Fibroblast of peridontal ligament (primary cell): ENCODE results near the gene TEX50.
"Not testable (repeated sequence)": the region's sequence is repeated elsewhere in the genome, so short reads cannot be mapped to it uniquely, and the experiment has no call there.

Experiments
- DNase-seq: peaks from one replicate; pipeline ENCODE4 v3.0.0-alpha.2; 2010; ENCODE audit errors: extremely low read depth

The TEX50 gene, protein sequence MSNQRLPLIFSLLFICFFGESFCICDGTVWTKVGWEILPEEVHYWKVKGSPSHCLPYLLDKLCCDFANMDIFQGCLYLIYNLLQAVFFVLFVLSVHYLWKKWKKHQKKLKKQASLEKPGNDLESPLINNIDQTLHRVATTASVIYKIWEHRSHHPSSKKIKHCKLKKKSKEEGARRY

GRCh38 chr1:173635116-173635515, at the start of gene TEX50:
TSS of gene TEX50 (plus strand) at chr1:173635338. CDS start at chr1:173635522, 184 bp downstream.
- DNase-seq, result no peak

DNA sequence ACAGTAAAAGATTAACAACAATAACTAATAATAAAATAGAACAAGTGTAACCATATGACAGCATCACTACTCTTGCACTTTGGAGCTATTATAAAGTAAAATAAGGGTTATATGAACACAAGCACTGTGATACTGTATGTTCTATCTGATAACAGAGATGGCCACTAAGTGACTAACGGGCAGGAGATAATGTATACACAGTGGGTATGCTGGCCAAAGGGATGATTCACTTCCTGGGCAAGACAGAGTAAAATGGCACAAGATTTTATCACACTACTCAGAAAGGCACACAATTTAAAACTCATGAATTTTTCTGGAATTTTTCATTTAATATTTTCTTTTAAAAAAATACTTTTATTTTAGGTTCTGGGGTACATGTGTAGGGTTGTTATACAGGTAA, 44.6 kb upstream of the TEX50 start:
- DNase-seq, result no peak

DNA sequence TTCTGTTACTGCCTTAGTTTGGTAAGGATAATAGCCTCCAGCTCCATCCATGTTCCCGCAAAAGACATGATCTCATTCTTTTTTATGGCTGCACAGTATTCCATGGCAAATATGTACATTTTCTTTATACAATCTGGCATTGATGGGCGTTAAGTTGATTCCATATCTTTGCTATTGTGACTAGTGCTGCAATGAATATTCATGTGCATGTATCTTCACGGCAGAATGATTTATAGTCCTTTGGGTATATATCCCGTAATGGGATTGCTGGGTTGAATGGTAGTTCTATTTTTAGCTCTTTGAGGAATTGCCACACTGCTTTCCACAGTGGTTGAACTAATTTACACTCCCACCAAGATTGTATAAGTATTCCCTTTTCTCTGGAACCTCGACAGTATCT, 44.0 kb upstream of the TEX50 start:
- DNase-seq, result not testable (repeated sequence)

DNA sequence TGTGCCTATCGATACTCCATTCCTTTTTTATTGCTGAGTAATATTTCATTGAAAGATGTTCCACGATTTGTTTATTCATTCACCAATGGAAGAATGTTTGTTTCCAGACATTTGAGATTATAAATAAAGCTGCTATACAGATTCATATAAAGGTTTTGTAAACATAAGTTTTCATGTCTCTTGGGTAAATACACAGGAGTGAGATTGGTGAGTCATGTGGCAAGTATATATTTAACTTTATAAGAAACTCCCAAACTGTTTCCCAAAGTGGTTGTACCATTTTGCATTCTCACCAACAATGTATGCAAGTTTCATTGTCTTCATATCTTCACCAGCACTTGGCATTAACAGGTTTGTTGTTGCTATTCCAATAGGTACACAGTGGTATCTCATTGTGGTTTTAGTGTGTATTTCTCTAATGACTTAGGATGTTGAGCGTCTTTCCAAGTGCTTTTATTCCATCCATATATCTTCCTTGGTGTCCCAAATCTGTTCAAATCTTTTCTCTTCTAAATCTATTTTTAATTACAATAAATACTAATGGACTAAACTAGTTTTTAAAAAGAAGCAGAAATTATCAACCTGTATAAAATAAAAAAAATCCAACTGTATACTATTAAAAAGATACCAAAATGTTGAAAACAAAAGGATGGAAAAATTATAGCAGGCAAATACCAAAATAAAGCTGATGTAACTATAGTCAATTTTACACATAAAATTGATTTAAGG, 38.9 kb upstream of the TEX50 start:
- DNase-seq, result no peak

GRCh38 chr1:173601588-173601987, 33.5 kb upstream of the TEX50 start:
- no peak for DNase-seq

- peak; percentile 7 for DNase-seq
Observed at GRCh38 chr1:173603056-173603591, 32.0 kb upstream of the TEX50 start, which contains the start of gene SLC9C2. TSS of gene SLC9C2 (minus strand) at chr1:173603072. CDS start at chr1:173601776, 1,296 bp downstream.

GRCh38 chr1:173608503-173609216, 26.5 kb upstream of the TEX50 start:
- DNase-seq, result no peak

DNA sequence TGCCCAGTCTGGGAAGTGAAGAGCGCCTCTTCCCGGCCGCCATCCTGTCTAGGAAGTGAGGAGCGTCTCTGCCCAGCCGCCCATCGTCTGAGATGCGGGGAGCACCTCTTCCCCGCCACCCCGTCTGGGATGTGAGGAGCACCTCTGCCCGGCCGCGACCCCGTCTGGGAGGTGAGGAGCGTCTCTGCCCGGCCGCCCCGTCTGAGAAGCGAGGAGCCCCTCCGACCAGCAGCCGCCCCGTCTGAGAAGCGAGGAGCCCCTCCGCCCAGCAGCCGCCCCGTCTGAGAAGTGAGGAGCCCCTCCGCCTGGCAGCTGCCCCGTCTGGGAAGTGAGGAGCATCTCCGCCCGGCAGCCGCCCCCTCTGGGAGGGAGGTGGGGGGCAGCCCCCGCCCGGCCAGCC, 22.1 kb upstream of the TEX50 start:
- DNase-seq, result not testable (repeated sequence)

- no peak for DNase-seq
Observed at GRCh38 chr1:173616859-173617258, 18.3 kb upstream of the TEX50 start.

DNA sequence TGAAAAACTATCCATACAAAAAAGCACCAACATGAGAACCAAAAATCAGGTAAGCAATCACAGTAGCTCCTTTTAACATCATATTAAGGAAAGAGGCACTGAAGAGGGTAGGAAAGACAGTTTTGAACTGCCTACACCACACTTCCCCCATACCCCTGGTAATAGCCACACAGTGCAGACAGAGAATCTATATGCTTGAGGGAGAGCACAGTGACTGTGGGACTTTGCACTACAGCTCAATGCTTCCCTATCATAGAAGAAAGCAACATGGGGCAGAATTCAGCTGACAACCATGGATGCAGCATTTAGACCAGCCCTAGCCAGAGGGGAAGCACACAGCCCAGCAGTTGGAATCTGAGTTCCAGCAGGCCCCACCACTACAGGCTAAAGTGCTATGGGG, 7.9 kb upstream of the TEX50 start:
- no peak for DNase-seq

DNA sequence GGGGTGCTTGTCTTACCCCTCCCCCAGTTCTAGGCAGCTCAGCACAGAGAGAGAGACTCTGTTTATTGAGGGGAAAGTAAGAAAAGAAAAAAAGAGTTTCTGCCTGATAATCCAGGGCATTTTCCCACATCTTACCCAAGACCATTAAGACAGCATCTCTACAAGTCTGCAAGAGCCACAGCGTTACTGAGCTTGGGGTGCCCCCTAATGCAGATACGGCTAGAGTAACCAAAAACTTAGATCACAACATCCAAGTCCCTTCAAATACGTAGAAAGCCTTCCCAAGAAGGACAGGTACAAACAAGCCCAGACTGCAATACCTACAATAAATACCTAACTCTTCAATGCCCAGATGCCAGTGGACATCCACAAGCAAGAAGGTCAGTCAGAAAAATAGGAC, 6.2 kb upstream of the TEX50 start:
- no peak for DNase-seq

DNA sequence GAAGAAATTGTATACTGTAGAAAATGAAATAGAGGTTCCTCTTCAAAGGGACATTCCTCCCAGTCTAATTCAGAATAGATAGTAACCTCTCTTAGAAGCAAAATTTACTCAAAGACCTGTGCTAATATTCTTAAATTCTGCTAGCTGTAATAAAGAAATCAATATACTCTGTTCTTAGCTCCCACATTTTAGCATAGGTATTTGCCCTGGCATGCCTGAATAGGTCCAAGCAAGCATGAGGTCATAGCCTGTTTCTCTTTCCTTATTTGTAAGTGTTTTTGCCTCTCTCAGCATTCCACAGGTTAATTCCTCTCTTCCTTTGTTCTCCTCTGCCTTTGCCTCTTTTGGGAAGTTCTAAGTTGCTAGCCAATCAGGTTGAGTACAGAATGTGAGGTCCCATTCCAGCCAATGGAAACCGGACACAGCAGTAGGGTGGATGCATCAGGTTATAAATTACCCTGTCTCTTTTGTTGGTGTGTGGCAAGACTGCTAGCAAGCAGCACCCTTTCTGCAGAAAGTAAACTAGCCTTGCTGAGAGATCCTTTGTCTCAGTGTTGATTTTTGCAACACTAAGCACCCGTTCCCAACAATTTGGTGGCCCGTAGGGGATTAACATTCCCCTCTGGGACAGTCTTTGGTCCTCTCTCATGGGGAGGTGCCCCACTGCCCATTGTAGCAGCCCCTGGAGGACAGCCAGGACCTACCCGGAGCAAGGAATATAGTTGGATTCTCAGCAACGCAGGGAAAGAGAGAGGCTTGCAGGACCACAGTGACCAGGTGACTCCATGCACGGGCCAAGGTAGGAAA, 2.3 kb downstream of the TEX50 start:
- not testable (repeated sequence) for DNase-seq

DNA sequence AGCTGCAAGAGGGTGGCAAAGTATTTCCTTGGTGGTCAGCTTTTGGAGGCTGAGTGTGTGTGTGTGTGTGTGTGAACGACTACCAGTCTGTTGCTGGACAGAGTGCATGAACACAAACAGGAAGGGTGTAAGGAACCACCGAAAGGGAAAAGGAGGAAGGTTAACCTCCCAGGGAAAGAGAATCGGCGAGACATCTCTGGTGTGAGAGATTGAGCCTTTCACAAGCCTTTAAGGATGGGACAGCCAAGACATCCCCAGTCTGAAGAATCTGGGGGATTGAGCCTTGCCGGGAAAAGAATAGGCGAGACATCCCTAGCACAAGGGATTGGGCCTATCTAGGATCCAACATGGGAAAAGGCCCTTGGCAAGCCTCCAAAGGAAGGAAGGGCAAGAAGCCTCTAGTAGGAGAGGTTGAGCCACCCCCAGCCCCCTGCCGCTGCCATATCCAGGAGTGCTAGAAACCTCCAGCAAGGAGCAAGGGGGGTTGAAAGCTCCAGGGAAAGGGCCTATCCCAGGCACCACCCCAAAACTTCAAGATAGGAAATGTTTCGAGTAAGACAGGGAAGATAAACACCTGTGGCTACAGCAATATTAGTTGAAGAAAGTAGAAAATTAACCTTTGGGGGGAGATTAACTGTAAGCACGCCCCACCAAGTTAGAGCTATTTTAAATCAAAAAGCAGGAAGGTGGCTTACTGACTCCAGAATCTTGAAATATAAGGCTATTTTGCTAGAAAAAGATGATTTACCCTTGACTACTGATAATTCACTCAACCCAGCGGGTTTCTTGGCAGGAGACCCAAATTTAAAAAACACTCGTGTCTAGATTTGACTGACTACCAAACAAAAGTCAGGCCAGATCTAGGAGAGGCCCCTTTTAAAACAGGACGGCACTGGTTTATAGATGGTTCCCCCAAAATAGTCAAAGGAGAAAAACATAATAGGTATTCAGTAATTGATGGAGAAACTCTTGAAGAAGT, 3.2 kb downstream of the TEX50 start:
- DNase-seq, result no peak

GRCh38 chr1:173639102-173639501, 4.0 kb downstream of the TEX50 start:
- no peak for DNase-seq

GRCh38 chr1:173642450-173643139, 7.5 kb downstream of the TEX50 start:
- peak; percentile 34 for DNase-seq

- DNase-seq, result no peak
Observed at GRCh38 chr1:173646656-173647055, 11.5 kb downstream of the TEX50 start.

GRCh38 chr1:173648880-173649605, 13.9 kb downstream of the TEX50 start:
- DNase-seq, result no peak

DNA sequence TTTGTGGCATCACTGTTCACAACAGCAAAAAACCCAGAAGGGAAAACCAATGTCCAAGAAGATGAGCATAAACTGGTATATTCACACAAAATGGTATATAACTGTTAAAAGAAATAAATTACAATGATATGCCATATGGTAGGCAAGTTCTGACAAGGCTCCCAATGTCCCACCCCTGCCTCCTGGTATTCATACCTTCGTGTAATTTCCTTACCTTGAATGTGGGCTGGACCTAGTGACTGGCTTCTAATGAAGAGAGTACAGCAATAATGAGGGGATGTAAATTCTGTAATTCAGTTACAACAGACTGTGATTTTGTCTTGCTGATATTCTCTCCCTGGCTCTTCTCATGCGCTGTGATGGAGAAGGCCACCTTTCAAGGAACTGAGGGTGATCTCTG, 25.2 kb downstream of the TEX50 start:
- no peak for DNase-seq

DNA sequence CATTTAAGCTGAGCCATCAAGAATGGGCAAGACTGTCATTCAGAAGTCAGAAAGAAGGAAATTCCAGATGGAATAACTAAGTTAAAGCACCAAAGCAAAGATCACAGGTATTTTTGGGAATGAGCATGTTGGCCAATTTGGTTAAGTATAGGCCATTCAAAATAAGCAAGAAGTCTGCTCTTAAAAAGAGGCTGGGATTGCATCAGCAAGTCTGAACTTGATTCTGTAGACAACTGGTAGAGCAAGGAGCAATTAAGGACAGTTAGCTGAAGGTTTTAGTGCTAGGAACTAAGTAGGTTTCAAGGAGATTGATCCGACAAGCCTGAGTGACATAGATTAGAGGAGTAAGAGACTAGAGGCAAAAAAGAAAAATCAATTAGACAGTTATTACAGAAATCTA, 26.1 kb downstream of the TEX50 start:
- no peak for DNase-seq
